ENCODE data around the gene ALOXE3. TPM values are rescaled to one million over a fixed set of nuclear protein-coding genes. Genes with fewer than 3 reads are reported as not detected.

ALOXE3 gene
- total RNA-seq, 1 donor from 2014 or later = not detected

- DNase-seq (ENCODE audit: low spot score) (no peak), ATAC-seq (no peak)
Measured at GRCh38 chr17:8142887-8143580, 24.7 kb upstream of the ALOXE3 start.

- DNase-seq (ENCODE audit: low spot score) = no peak
- no peak for ATAC-seq
Measured at GRCh38 chr17:8142158-8142886, 24.0 kb upstream of the ALOXE3 start.

DNA sequence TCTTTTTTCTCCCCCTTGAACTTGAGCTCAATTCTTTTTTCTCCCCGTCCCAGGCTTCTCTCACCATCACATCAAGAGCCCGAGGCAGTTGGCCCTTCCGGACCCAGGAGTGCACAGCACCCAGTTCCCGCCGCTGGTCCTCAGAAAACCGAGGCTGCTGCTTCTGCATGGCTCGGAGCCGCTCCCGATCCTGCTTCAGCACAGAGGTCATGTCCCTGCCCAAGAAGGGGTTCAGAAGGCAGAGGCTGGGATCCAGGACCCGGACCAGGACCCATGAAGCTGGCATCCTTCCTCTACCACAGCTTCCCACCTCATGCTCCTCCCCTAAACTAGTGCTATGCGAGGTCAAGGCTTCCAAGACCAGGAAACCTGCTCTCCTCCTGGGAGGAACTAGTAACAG, 23.4 kb upstream of the ALOXE3 start:
- ATAC-seq (no peak), DNase-seq (ENCODE audit: low spot score) (no peak)

DNA sequence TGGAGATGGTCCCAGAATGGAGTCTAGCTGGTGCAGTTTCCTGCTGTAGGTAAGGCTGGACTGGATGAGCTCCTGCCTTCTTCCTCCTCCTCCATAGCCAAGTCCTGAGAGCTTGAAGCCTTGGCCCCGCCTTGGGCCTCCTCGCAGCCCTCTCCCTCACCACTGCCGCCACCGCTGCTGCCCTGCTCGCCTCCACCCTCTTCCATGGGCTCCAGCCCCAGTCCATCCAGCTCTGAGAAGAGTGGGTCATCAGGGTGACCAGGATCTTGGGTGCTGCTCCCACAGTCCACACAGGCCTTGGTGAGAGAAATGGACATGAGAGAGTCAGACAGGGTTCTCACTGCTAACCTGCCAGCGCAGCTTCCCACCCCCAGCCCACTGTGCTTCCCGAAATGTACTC, 22.7 kb upstream of the ALOXE3 start:
- no peak for ATAC-seq
- peak; percentile 42 for DNase-seq (ENCODE audit: low spot score)

GRCh38 chr17:8140065-8141029, 22.0 kb upstream of the ALOXE3 start:
- no peak for ATAC-seq
- peak; percentile 45 for DNase-seq (ENCODE audit: low spot score)

- ATAC-seq = peak; percentile 80
- DNase-seq (ENCODE audit: low spot score) = peak; percentile 87
Measured at GRCh38 chr17:8138672-8139371, 20.5 kb upstream of the ALOXE3 start.

- ATAC-seq = no peak
- DNase-seq (ENCODE audit: low spot score) = no peak
Measured at GRCh38 chr17:8138374-8138671, 20.0 kb upstream of the ALOXE3 start.

DNA sequence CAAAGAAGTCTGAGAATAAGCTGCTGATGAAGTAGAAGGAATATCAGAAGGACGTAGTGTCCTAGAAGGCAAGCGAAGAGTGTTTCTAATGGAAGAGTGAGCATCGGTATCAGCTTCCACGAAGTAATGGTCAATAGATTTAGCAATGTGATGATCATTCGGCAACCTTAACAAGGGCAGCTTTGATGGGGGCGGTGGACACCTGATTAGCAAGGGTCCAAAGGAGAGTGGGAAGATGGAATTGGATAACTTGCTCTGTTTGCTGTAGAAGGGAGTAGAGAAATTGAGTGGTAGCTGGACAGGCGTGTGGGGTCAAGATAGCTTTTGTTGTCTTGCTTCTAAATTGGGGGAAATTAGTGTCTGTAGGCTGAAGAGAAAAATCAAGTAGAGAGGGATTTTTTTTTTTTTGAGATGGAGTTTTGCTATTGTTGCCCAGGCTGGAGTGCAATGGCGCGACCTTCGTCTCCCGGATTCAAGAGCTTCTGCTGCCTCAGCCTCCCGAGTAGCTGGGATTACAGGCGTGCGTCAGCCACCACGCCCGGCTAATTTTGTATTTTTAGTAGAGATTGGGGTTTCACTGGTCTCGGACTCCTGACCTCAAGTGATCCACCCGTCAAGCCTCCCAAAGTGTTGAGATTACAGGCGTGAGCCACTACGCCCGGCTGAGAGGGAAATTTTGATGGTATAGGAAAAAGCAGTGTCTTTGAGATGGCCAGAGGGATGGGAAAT, 19.5 kb upstream of the ALOXE3 start:
- DNase-seq (ENCODE audit: low spot score) (no peak), ATAC-seq (no peak)

DNA sequence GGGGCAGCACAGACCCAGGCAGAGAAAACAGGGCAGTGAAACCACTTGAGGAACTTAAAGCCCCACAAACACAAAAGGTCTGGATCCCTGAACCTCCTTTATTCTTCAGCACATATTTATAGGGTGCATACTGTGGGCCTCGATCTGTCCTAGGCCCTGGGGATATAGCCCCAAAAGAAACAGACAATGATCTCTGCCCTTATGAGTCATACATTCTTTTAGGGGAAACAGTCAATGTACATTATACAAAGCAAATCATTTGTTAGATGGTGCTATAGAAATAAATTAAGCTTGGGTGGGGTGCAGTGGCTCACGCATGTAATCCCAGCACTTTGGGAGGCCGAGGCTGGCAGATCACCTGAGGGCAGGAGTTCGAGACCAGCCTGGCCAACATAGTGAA, 15.6 kb upstream of the ALOXE3 start:
- ATAC-seq (no peak), DNase-seq (ENCODE audit: low spot score) (no peak)

- ATAC-seq (no peak), DNase-seq (ENCODE audit: low spot score) (no peak)
Measured at GRCh38 chr17:8133399-8133798, 15.1 kb upstream of the ALOXE3 start.

GRCh38 chr17:8131844-8132441, 13.6 kb upstream of the ALOXE3 start:
- no peak for ATAC-seq
- DNase-seq (ENCODE audit: low spot score) = no peak

- DNase-seq (ENCODE audit: low spot score) = no peak
- ATAC-seq = no peak
Measured at GRCh38 chr17:8128125-8128784, 9.9 kb upstream of the ALOXE3 start.

- ATAC-seq (peak; percentile 54), DNase-seq (ENCODE audit: low spot score) (no peak)
Measured at GRCh38 chr17:8126491-8127066, 8.3 kb upstream of the ALOXE3 start.

DNA sequence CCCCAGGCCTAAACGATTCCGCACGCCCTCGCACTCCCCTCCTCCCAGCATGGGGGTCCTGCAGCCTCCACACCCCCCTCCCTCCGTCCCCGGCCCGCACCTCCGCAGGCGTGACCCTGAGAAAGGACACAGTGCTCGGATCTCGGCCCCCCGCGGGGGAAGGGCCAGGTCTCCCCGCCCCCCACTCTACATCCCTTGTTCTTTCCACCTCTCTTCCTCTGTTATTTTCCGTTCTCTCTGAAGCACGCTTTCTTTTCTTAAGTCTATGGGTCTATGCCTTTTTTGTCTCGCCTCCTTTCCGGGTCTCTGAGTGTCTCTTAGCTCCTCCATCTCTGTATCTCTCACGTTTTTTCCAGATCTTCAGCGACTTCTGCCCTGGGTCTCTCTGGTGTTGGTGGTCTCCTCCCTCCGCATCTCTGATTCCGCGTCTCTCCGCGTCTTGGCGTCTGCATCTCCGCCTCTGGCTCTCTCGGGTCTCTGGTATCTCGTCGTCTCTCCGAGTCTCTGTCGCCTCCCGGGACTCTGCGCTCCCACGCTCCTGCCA, 7.7 kb upstream of the ALOXE3 start:
- ATAC-seq = peak; percentile 8
- DNase-seq (ENCODE audit: low spot score) = no peak

- ATAC-seq (peak; percentile 59), DNase-seq (ENCODE audit: low spot score) (peak; percentile 80)
Measured at GRCh38 chr17:8125154-8125946, 7.0 kb upstream of the ALOXE3 start.

DNA sequence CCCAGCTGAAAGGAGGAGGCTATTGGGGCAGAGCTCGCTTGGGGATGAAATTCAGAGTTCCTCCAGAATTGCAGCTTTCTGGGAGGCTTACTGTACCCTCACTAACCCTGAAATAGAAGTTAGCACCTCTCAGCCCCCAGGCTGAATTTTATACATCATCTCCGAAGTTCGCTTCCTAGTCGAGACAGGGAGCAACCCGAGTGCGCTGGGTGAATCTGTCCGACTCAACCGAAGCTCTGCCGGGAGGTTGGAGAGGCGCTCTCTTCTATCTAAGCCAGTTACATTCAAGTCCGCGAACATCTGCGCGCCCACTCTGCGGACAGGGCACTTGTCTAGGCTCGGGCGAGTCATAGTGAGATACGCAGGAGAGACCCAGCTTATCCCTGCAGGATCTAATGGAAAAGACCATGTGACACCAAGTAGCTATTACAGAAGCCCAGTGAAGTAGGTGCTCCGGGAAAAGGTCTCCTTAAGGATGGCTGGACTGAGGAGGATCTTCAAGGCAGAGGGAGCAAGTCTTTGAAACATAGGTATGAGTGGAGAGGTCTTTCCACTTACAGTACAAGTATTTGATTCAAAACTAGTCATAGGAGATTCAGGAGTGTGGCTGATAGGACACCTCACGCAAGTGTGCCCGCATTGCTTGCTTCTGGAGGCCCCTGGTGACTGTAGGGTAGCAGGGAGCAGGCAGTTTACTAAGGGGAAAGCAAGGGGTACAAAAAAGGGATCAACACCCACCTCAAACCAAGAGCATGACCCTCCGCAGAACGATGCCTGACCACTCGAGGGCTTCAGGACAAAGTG, 6.2 kb upstream of the ALOXE3 start:
- ATAC-seq (no peak), DNase-seq (ENCODE audit: low spot score) (no peak)

- ATAC-seq = no peak
- DNase-seq (ENCODE audit: low spot score) = no peak
Measured at GRCh38 chr17:8123695-8124349, 5.5 kb upstream of the ALOXE3 start, which contains the start of gene HES7. TSS of gene HES7 (minus strand) at chr17:8124106. CDS start at chr17:8124084, 22 bp downstream.
